WTC11 (cell line): ENCODE results near the gene AANAT.

Experiments
- CDX4 ChIP-seq: fragments of 250-450 bp; sonication (Bioruptor Pico); IDR thresholded peaks from 2 replicates; pipeline ENCODE4 v1.9.0; 2021; ENCODE audit warnings: moderate library complexity, mild to moderate bottlenecking, inconsistent platforms, borderline replicate concordance
- CREM ChIP-seq: sonication (generic); formaldehyde crosslinking; IDR thresholded peaks from 2 replicates; pipeline ENCODE4 v1.8.1; 2022; ENCODE audit warnings: mild to moderate bottlenecking, missing genetic modification reagents, moderate library complexity
- CTCF ChIP-seq: fragments of 200-600 bp; IDR thresholded peaks from 2 replicates; pipeline ENCODE4 v1.8.0; 2022; ENCODE audit warnings: antibody characterized with exemption
- FOXP4 ChIP-seq: sonication (generic); formaldehyde crosslinking; IDR thresholded peaks from 2 replicates; pipeline ENCODE4 v1.8.0; 2022; ENCODE audit warnings: mild to moderate bottlenecking, missing genetic modification reagents
- TF ChIP-seq, protein P1 (sequence below): sonication (generic); formaldehyde crosslinking; IDR thresholded peaks from 2 replicates; pipeline ENCODE4 v1.8.1; 2022; ENCODE audit warnings: low read depth, missing genetic modification reagents, borderline replicate concordance

DNA sequence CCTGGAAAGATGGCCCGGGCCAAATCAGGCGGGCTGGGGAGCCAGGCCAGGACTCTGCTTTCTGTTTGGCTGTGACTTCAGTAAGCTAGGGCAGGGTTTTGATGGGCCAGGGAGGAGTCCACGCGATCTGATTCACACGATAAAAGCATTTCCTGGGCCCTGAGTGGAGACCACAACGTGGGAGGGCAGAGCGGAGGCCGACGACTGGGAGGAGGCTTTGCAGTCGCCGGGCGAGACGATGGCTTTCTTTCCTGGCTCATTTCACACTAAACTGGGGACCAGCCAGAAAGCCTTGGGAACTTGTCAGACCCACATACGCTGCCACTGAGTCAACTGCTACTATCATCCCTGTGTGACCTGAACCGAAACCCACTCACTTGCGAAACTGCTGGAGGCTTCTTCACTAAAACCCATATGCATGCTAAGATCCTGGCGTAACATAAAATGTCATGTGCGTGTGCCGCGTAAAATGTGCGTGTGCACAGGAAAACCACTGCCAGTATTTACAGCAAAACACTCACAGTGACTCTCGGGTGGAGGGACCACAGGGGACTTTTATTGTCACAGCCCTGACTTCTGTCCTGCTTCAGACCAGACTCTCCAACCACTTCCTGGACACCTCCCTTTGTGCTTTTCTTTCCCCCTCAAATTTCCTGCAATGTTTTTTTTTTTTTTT is 48.0 kb downstream of the AANAT start:
- TF ChIP-seq CDX4 (CRISPR knock-in tag) (no peak), CTCF (no peak), FOXP4 (CRISPR knock-in tag) (no peak), CREM (CRISPR knock-in tag) (no peak)
- TF ChIP-seq, protein P1, sequence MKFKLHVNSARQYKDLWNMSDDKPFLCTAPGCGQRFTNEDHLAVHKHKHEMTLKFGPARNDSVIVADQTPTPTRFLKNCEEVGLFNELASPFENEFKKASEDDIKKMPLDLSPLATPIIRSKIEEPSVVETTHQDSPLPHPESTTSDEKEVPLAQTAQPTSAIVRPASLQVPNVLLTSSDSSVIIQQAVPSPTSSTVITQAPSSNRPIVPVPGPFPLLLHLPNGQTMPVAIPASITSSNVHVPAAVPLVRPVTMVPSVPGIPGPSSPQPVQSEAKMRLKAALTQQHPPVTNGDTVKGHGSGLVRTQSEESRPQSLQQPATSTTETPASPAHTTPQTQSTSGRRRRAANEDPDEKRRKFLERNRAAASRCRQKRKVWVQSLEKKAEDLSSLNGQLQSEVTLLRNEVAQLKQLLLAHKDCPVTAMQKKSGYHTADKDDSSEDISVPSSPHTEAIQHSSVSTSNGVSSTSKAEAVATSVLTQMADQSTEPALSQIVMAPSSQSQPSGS (CRISPR knock-in tag) = no peak
